Spleen (tissue), 7 donors: ENCODE results near the gene DEK.

ENCODE experiments used
- POLR2A ChIP-seq, 3 donors: fragments of 450-650 bp; IDR thresholded peaks; one replicate each; pipeline ENCODE4 v1.5.1; 2017; ENCODE audit warnings: antibody characterized with exemption in 3 of 3, mild to moderate bottlenecking in 1 of 3
- TF ChIP-seq, protein P1 (sequence below), 11 experiments: fragments of 200-600 bp in 7 of 11; fragments of 450-650 bp in 4 of 11; sonication (generic) in 4 of 11; IDR thresholded peaks in 8 of 11; conservative IDR thresholded peaks in 3 of 11; 1 replicate in 7 of 11; 2 replicates in 4 of 11; pipeline versions ENCODE4 v1.4.0 to v1.8.0; 2016 to 2021; ENCODE audit warnings: antibody characterized with exemption in 11 of 11, inconsistent platforms in 4 of 11, mild to moderate bottlenecking in 1 of 11
- donor health status: DM: no; HTN: no; CAD: no; lungs with moderate emphysema.
- donor health status: DM: no; HTN: no; CAD: no.
- donor health status: DM: no; HTN: no; CAD: no.

DNA sequence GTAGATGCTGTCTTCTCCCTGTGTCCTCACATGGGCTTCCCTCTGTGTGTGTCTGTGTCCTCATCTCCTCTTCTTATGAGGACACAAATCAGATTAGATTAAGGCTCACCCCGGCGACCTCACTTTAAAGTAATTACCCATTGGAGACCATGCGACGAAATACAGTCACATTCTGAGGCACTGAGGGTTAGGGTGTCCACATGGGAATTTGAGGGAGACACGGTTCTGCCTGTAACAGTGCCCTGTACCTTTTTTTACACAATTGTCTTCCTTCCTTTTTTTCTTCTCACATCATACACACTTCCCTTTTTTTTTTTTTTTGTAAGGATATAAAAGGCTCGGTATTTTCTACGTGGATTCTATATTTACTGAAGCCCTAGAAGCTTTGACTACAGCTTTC, 48.9 kb downstream of the DEK start:
- TF ChIP-seq, protein P1, sequence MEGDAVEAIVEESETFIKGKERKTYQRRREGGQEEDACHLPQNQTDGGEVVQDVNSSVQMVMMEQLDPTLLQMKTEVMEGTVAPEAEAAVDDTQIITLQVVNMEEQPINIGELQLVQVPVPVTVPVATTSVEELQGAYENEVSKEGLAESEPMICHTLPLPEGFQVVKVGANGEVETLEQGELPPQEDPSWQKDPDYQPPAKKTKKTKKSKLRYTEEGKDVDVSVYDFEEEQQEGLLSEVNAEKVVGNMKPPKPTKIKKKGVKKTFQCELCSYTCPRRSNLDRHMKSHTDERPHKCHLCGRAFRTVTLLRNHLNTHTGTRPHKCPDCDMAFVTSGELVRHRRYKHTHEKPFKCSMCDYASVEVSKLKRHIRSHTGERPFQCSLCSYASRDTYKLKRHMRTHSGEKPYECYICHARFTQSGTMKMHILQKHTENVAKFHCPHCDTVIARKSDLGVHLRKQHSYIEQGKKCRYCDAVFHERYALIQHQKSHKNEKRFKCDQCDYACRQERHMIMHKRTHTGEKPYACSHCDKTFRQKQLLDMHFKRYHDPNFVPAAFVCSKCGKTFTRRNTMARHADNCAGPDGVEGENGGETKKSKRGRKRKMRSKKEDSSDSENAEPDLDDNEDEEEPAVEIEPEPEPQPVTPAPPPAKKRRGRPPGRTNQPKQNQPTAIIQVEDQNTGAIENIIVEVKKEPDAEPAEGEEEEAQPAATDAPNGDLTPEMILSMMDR (IDR thresholded peaks at IDR 0.05 in 8 of 11, conservative IDR thresholded peaks at IDR 0.05 in 3 of 11): no peak
- no peak for TF ChIP-seq POLR2A (IDR thresholded peaks at IDR 0.05)
